Tibial artery (tissue), 4 donors: ENCODE results near the gene SYTL2.

Source experiments
- DNase-seq, 2 donors: peaks; one replicate each; pipeline ENCODE4 v3.0.0-alpha.2; 2019
- H3K27ac ChIP-seq, 2 donors: fragments of 200-600 bp; sonication (generic) in 1 of 2; 1 replicate in 1 of 2; 2 replicates in 1 of 2; pipeline ENCODE4 v1.5.1; 2018 to 2019; ENCODE audit warnings: mild to moderate bottlenecking in 1 of 2
- H3K27me3 ChIP-seq, 2 donors: fragments of 200-600 bp; sonication (generic) in 1 of 2; one replicate each; pipeline versions ENCODE4 v1.5.1 to v1.6.0; 2016 to 2019
- H3K36me3 ChIP-seq, 3 donors: fragments of 200-600 bp; sonication (generic) in 2 of 3; one replicate each; pipeline ENCODE4 v1.5.1; 2016 to 2019; ENCODE audit warnings: mild to moderate bottlenecking in 2 of 3
- H3K4me1 ChIP-seq, 4 donors: fragments of 200-600 bp; sonication (generic) in 2 of 4; 1 replicate in 3 of 4; 2 replicates in 1 of 4; pipeline ENCODE4 v1.5.1; 2016 to 2019
- H3K4me3 ChIP-seq, 2 donors: fragments of 200-600 bp; sonication (generic) in 1 of 2; 1 replicate in 1 of 2; 2 replicates in 1 of 2; pipeline ENCODE4 v1.5.1; 2018 to 2019; ENCODE audit warnings: mild to moderate bottlenecking in 2 of 2
- H3K9me3 ChIP-seq, 3 donors: fragments of 200-600 bp; sonication (generic) in 1 of 3; one replicate each; pipeline ENCODE4 v1.5.1; 2016 to 2019
- CTCF ChIP-seq, 2 experiments: fragments of 200-600 bp in 1 of 2; fragments of 450-650 bp in 1 of 2; IDR thresholded peaks; one replicate each; pipeline ENCODE4 v1.5.1; 2017 to 2019; ENCODE audit warnings: antibody characterized with exemption in 2 of 2, mild to moderate bottlenecking in 1 of 2, moderate library complexity in 1 of 2
- intact Hi-C: fragments of 100-400 bp; cut with DNase I; formaldehyde crosslinking; loops from one replicate; pipeline ENCODE4 v1.15.0; 2023; ENCODE audit warnings: low total_unique reads

Gene SYTL2

GRCh38 chr11:85771568-85771967 is 39.4 kb downstream of the SYTL2 start:
- peaks cover 0 to 4% (median 0%) of the 10 kb centered on the region in 3 donors for H3K36me3 ChIP-seq
- peaks cover 0 to 61% (median 14%) of the 10 kb centered on the region in 4 donors for H3K4me1 ChIP-seq
- no peak for TF ChIP-seq CTCF (IDR thresholded peaks at IDR 0.05)
- H3K27me3 ChIP-seq = no peaks in the 10 kb centered on the region
- H3K9me3 ChIP-seq = peaks cover 0 to 7% (median 0%) of the 10 kb centered on the region in 3 donors
- H3K27ac ChIP-seq = peak overlapping the region; percentile 61 to 75
- H3K4me3 ChIP-seq = no peak overlapping the region
- intact Hi-C loops = no loop called here
- DNase-seq = no peak

GRCh38 chr11:85769771-85770170 is 41.2 kb downstream of the SYTL2 start:
- Histone ChIP-seq H3K27me3 (no peaks in the 10 kb centered on the region), H3K27ac (no peak overlapping the region), H3K36me3 (no peaks in the 10 kb centered on the region), H3K4me1 (peaks cover 0 to 66% (median 15%) of the 10 kb centered on the region in 4 donors), H3K4me3 (no peak overlapping the region), H3K9me3 (peaks cover 0 to 7% (median 0%) of the 10 kb centered on the region in 3 donors)
- DNase-seq = no peak
- intact Hi-C loops = no loop called here
- no peak for TF ChIP-seq CTCF (IDR thresholded peaks at IDR 0.05)

GRCh38 chr11:85768473-85769146 is 42.3 kb downstream of the SYTL2 start:
- Histone ChIP-seq H3K4me3 (no peak overlapping the region), H3K27ac (no peak overlapping the region), H3K9me3 (peaks cover 0 to 7% (median 0%) of the 10 kb centered on the region in 3 donors), H3K27me3 (no peaks in the 10 kb centered on the region), H3K4me1 (peaks cover 0 to 64% (median 15%) of the 10 kb centered on the region in 4 donors), H3K36me3 (no peaks in the 10 kb centered on the region)
- no peak for DNase-seq
- intact Hi-C loops = no loop called here
- TF ChIP-seq CTCF (IDR thresholded peaks at IDR 0.05) = no peak

- Histone ChIP-seq H3K4me1 (peaks cover 0 to 62% (median 8%) of the 10 kb centered on the region in 4 donors), H3K9me3 (peaks cover 0 to 7% (median 0%) of the 10 kb centered on the region in 3 donors), H3K4me3 (no peak overlapping the region), H3K27me3 (no peaks in the 10 kb centered on the region), H3K27ac (peak overlapping the region in 1 of 2 donors; percentile 15), H3K36me3 (no peaks in the 10 kb centered on the region)
- intact Hi-C loops = no loop called here
- no peak for DNase-seq
- TF ChIP-seq CTCF (IDR thresholded peaks at IDR 0.05) = no peak
Measured at GRCh38 chr11:85767246-85767945, 43.5 kb downstream of the SYTL2 start.

GRCh38 chr11:85766721-85767161 is 44.2 kb downstream of the SYTL2 start:
- Histone ChIP-seq H3K4me1 (peaks cover 0 to 62% (median 10%) of the 10 kb centered on the region in 4 donors), H3K27ac (peak overlapping the region; percentile 15 to 40), H3K36me3 (no peaks in the 10 kb centered on the region), H3K4me3 (no peak overlapping the region), H3K27me3 (no peaks in the 10 kb centered on the region), H3K9me3 (peaks cover 0 to 7% (median 0%) of the 10 kb centered on the region in 3 donors)
- intact Hi-C loops = no loop called here
- no peak for TF ChIP-seq CTCF (IDR thresholded peaks at IDR 0.05)
- DNase-seq = no peak
